ENCODE measurements around the gene RHBDL1. TPM values are rescaled to one million over a fixed set of nuclear protein-coding genes. Genes with fewer than 3 reads are reported as not detected.

Gene RHBDL1
- total and polyA plus RNA-seq, 10 of the 15 experiments (the other 5 are each of a cell fraction or from before 2014, with no cell fraction given): 0.04 to 1.3 (median 0.65) TPM; not detected in 5

- Histone ChIP-seq H3K27me3 (replicated peaks in 1 of 2; ENCODE audit: control insufficient read depth in 2 of 2, insufficient read depth in 2 of 2, low read length in 1 of 2) (no peaks in the 10 kb centered on the region), H3K4me3 (no peak overlapping the region), H3K4me1 (ENCODE audit: control insufficient read depth, insufficient read depth, low read length) (no peaks in the 10 kb centered on the region), H3K79me2 (ENCODE audit: control insufficient read depth, insufficient read depth, low read length) (peaks cover 11% of the 10 kb centered on the region), H3K4me2 (ENCODE audit: control insufficient read depth, insufficient read depth) (no peak overlapping the region), H3K36me3 (ENCODE audit: control insufficient read depth in 2 of 2, insufficient read depth in 2 of 2, low read length in 1 of 2) (peaks cover 0 to 18% of the 10 kb centered on the region in 2 experiments; a peak in 3 of 4 replicates), H3K27ac (ENCODE audit: control insufficient read depth, insufficient read depth) (no peak overlapping the region), H3K9me3 (replicated peaks; ENCODE audit: control insufficient read depth, insufficient read depth, low read length) (no peaks in the 10 kb centered on the region), H3K9ac (ENCODE audit: control insufficient read depth, insufficient read depth, low read length) (no peak overlapping the region), H4K20me1 (ENCODE audit: control insufficient read depth, insufficient read depth) (no peaks in the 10 kb centered on the region; the same call in 1 of the 2 replicates), H2AFZ (ENCODE audit: control insufficient read depth, low read depth, low read length) (no peak overlapping the region)
- intact Hi-C loops (cut with micrococcal nuclease; ENCODE audit: unreplicated experiment) (no loop called here), in situ Hi-C loops (cut with MboI) (no loop called here)
- ATAC-seq (no peak), DNase-seq (ENCODE audit: low read depth, low spot score) (no peak), FAIRE-seq (no peak)
- ChIA-PET SMC1A (ENCODE audit: uncharacterized antibody, unreplicated experiment) (no interaction called here), CTCF (no interaction called here), POLR2A (interaction anchor here (0.5 kb wide), 1 partner anchor 379 kb away, joined by 3 read pairs; no protein-coding TSS in a partner anchor), RAD21 (ENCODE audit: unreplicated experiment) (no interaction called here)
- no TSS peak for BruUV-seq (replicated peaks)
- WGBS (ENCODE audit: insufficient coverage, insufficient replicate concordance, low lambda C conversion rate, missing lambda C conversion rate): 94% methylated on average over 18 of the region's 18 CpGs
- TF ChIP-seq STAT1 (conservative IDR thresholded peaks at IDR 0.05) (no peak), PRDM15 (CRISPR knock-in tag; IDR thresholded peaks at IDR 0.05) (no peak), HCFC1 (IDR thresholded peaks at IDR 0.05; ENCODE audit: low read length) (no peak), NR2C2 (IDR thresholded peaks at IDR 0.05; ENCODE audit: borderline replicate concordance, control insufficient read depth, insufficient read length, low read depth) (no peak), E2F4 (IDR thresholded peaks at IDR 0.05; ENCODE audit: low read depth, low read length) (no peak), PKNOX1 (IDR thresholded peaks at IDR 0.05) (no peak), RFX5 (IDR thresholded peaks at IDR 0.05; ENCODE audit: low read depth, low read length) (no peak), FOXM1 (IDR thresholded peaks at IDR 0.05; ENCODE audit: low read depth, low read length) (no peak), RAD51 (IDR thresholded peaks at IDR 0.05) (no peak), CUX1 (IDR thresholded peaks at IDR 0.05; ENCODE audit: insufficient replicate concordance, low read depth, low read length) (no peak), SP1 (IDR thresholded peaks at IDR 0.05; ENCODE audit: low read depth, low read length) (no peak), ATF3 (IDR thresholded peaks at IDR 0.05; ENCODE audit: borderline replicate concordance, extremely low read depth, low read depth, low read length) (no peak)
Observed at GRCh38 chr16:673399-673991, 2.0 kb upstream of the RHBDL1 start.
